HG02943 (cell line): ENCODE data around the gene NIPAL3.

Source experiments
- ATAC-seq: cut with Tn5 transposase; IDR thresholded peaks from one replicate; pipeline ENCODE4 v1.9.1; 2021; ENCODE audit warnings: mild to moderate bottlenecking, low read depth, moderate library complexity; ENCODE audit not compliant: unreplicated experiment

The NIPAL3 gene

GRCh38 chr1:24390924-24391782 is 24.4 kb upstream of the NIPAL3 start:
- ATAC-seq = no peak

GRCh38 chr1:24391882-24392603 is 23.6 kb upstream of the NIPAL3 start:
- ATAC-seq = peak; percentile 71

GRCh38 chr1:24392604-24392946 is 23.0 kb upstream of the NIPAL3 start:
- no peak for ATAC-seq

GRCh38 chr1:24392982-24393650 is 22.5 kb upstream of the NIPAL3 start:
- ATAC-seq = no peak

DNA sequence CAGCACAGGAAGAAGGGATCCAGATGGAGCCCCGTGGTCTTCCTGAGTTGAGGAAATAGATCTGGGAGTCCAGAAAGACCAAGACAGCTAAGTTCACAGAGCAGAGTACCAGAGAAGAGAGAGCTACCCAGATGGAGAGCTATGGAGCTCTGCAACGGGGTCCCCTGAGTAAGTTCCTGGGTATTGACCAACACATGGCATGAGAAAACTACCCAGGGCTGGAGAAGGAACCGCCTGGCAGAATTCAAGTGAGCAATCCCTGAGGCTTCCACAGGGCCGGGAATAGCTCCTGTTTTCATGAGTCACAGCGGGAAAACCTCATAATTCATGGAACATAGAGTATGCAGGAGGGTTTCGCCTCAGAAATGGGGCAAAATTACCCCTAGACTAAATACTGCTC is 21.7 kb upstream of the NIPAL3 start:
- ATAC-seq = no peak

GRCh38 chr1:24400065-24400464 is 15.5 kb upstream of the NIPAL3 start:
- no peak for ATAC-seq

GRCh38 chr1:24403806-24404205 is 11.8 kb upstream of the NIPAL3 start:
- no peak for ATAC-seq

DNA sequence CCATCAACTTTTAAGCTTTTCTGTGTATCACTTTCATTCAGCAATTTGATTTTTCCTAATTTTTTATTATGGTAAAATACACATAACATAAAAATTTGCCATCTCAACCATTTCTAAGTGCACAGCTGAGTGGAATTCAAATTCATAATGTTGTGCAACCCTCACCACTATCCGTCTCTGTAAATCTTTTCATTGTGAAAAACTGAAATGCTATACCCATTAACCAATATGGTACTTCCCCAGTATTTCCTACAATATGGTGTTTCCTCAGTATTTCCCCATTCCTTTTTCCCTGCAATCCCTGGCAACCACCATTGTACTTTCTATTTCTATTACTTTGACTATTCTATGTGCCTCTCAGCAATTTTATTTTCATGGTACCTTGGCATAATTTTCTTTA is 8.8 kb upstream of the NIPAL3 start:
- ATAC-seq = no peak

DNA sequence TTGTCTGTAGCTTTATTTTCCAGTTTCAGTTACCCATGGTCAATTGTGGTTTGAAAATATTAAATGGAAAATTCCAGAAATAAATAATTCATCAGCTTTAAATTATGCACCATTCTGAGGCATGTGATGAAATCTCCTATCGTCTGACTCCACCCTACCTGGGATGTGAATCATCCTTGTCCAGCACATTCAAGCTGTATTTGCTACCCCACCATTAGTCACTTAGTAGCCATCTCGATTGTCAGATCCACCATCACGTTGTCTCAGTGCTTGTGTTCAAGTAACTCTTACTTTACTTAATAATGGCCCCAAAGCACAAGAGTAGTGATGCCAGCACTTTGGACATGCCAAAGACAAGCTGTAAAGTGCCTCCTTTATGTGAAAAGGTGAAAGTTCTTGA is 6.1 kb upstream of the NIPAL3 start:
- ATAC-seq = no peak

- ATAC-seq = no peak
Observed at GRCh38 chr1:24410750-24411149, 4.9 kb upstream of the NIPAL3 start.

DNA sequence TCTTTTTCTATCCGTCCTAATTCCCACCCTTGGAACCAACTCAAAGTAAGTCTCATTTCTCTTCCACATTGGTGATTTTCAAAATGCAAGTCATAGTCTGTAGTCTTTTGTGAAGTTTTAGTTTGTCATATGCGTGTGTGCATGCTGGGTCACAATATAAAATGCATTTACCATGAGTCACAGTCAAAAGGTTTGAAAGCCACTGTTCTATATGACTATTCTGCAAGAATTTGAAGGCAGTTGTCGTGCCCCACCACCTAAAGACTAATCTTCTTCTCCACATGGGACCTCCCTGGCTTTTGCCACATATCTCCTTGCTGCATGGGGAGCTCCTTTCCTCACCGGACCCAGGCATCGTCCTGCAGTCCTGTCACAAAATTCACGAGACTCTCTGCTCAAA is 3.6 kb upstream of the NIPAL3 start:
- no peak for ATAC-seq

GRCh38 chr1:24412408-24412807 is 3.2 kb upstream of the NIPAL3 start:
- ATAC-seq = no peak

GRCh38 chr1:24413350-24414163 is 2.0 kb upstream of the NIPAL3 start, which contains the start of gene STPG1:
Gene STPG1, minus strand, starts transcription at chr1:24413782. Its CDS starts 12,394 bp downstream, at chr1:24401388.
- ATAC-seq = no peak

- ATAC-seq = no peak
Observed at GRCh38 chr1:24414775-24415333, 748 bp upstream of the NIPAL3 start.

DNA sequence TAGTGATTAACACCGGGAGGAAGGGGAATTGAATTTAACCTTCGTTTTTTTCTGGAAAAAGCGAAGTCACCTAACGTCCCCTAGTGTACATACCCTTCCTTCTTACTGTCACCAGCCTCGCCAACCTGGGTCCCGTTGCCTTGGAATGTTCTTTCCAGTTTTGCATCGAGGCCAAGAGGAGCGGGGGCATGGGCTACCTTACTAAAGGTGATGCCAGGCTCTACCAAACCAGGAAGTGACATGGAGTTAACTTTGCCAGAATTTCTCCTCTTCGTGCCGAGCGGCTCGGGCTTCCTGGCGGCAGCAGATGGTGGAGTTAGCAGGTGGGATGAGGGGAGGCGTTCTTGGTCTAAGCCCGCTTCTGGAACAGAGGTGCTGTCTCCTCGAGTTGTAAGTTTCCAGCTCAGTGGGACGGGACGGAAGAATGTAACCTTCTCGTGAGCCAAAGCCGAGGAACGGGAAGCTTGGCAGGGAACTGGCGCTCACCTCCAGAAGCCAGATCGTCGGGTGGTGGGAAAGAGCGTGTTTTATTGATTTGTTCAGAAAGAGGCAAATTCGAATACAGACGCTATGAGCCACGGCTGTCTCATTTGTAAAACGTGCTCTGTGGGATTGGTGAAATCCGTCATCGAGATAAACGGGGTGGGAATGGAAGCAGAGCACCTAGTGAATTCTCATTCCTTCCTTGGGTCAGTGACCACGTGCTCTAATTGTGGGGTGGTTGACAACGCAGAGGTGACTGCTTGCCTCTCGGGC is 486 bp downstream of the NIPAL3 start:
- peak; percentile 16 for ATAC-seq

DNA sequence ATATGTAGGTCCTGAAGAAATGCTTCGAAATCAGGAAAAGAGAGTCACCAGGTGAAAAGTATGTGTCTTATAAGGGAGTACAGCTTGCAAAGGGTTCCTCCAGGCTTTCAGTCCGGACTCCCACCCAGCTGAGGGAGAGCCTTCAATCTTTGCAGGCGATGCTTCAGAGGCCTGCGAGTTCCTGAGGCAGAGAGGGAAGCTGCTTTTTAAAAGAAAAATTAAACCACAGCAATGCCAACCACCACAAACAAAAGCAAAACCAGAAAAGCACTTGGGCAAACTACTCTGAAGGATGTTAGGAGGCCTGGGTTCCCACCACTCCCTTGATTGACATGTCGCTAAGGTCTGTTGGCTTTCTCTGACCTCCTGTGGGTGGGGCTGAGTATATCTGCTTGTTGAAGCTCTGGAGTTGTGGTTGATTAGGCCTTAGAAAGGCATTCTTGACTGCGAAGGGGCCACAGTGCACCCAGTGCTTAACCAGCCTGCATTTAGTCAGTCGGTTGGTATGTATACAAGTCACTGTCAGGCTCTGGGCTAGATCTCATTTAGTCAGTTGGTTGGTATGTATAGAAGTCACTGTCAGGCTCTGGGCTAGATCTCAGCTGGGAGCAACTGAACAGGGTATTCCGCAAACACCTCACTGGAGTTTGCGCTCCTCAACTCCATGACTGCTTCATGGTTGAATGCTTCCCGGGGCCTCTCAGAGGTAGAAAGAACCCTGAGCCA is 1.2 kb downstream of the NIPAL3 start:
- no peak for ATAC-seq

- no peak for ATAC-seq
Observed at GRCh38 chr1:24417681-24418080, 2.1 kb downstream of the NIPAL3 start.

GRCh38 chr1:24418898-24419628 is 3.5 kb downstream of the NIPAL3 start:
- ATAC-seq = no peak
